NCI-H2107 (cell line): Measurements from ENCODE around the gene ANTXR1.

Experiments used
- DNase-seq: peaks from one replicate; lab custom pipeline; 2025; lab: John Stamatoyannopoulos, UW

ANTXR1 gene

DNA sequence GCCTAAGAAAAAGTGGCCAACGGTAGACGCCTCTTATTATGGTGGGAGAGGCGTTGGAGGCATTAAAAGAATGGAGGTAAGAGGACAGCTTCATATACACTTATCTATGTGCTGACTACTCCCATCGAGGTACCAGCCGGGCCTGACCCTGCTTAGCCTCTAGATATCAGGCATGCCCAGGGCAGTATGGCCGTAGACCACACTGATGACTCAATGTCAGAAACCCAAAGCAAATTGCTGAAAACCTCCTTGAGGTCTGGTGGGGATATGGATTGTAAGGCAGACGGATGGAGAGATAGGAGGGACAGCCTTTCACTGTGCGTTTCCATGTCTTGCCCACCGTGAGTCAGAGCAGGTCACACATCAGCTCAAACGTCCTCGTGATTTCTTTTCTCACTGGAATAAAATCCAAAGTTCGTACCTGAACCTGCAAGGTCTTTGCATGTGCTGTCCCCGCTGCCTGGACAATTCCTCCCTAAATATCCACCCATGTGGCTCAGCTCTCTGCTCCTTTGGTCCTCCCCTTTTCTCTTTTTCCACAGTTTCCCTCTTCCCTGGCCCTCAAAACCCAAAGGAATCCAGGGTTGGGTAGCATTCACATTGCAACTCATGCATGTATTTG is 168.9 kb downstream of the ANTXR1 start:
- DNase-seq = no peak

DNA sequence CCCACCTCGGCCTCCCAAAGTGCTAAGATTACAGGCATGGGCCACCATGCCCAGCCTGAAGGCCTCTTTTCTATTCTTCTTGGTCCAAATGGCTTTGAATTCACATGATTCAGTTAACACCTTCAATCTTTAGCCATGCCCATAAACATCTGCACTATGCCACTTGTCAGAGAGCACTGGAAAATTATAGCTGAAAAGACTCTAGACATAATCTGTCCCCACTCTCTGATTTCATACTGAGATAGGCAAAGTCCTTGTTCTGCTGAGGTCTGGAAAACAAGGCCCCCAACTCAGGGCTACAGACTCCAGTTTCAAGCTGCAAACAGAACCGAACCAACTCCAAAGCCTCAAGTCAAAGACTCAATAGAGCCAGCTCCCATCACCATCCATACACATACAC is 170.7 kb downstream of the ANTXR1 start:
- DNase-seq = no peak

DNA sequence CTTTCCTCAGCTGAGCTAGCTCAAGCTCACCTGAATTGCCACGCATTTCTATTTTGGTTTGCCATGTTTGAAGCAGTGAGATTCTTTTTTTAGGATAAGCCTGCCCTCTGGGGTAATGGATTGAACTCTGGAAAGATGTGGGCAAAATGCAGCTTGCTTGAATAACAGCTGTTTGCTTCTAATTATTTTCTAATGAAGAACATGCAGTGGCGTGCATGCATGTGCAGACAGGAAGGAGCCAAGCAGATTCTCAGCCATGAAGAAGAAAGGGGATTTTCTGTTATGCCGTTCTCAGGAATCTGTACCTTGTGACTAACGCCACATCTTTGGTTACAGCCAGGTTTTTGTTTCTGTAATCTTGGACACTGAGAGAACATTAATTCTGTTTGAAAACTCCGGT is 171.2 kb downstream of the ANTXR1 start:
- no peak for DNase-seq

DNA sequence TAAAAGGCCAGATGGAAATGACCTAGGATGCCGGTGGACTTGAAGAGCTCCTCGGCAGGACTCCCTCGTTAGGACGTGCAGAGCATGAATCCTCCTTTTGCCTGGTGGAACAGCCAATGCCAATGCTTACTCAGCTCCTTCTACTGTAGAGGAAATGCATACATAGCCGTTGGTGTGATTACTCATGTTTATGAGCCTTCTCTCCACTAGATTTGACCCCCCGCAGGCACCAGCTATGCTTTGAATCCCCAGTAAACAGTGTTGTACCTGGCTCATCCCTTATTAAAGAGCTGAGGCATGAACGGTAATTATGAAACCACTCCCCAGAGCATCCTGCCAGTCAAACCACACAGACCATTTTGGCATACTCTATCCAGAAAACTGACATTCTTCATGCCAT is 172.8 kb downstream of the ANTXR1 start:
- no peak for DNase-seq

DNA sequence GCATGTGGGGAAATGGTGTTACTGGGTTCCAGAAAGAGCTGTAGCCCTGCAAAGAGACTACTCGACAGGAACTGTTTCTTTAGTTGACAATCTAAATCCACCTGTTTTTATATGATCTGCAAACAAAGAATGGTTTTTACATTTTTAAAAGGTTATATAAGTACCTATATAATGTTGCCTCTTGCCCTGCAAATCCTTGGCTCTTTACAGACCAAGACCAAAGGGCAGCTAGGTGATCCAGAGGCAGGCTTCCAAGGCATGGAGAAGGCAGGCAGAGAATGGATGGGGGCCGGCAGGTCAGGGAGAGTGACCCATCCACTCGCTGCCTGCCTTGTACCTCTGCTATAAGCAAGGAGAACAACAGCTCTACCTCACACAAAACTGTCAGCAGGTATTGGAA is 173.6 kb downstream of the ANTXR1 start:
- no peak for DNase-seq

DNA sequence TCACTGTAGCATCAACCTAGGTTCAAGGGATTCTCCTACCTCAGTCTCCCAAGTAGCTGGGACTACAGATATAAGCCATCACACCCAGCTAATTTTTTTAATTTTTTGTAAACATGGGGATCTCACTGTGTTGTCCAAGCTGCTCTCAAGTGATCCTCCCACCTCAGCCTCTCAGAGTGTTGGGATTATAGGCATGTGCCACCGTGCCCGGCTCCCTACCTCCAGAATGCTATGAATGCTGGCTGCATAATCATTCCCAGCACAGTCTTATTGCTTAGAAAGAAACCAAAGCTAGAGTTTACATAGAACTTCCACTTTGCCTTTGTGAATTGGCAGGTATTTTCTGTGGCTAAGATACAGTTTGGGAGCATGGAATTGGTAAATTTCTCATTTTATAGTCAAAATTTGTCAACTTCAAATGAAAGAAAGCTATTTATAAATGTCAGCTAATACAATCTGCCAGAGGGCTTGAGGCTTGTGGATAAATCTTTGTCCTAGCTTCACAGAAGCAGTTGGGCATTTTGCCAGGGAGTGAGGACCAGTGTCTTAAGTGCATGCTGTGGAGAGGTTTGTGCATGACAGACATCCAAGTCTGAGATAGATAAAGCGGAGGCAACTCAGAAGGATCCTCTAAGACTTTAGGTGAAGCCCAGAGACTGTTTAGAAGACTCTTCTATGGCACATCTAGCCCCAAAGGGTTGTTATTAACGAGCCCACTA is 175.4 kb downstream of the ANTXR1 start:
- DNase-seq = no peak

DNA sequence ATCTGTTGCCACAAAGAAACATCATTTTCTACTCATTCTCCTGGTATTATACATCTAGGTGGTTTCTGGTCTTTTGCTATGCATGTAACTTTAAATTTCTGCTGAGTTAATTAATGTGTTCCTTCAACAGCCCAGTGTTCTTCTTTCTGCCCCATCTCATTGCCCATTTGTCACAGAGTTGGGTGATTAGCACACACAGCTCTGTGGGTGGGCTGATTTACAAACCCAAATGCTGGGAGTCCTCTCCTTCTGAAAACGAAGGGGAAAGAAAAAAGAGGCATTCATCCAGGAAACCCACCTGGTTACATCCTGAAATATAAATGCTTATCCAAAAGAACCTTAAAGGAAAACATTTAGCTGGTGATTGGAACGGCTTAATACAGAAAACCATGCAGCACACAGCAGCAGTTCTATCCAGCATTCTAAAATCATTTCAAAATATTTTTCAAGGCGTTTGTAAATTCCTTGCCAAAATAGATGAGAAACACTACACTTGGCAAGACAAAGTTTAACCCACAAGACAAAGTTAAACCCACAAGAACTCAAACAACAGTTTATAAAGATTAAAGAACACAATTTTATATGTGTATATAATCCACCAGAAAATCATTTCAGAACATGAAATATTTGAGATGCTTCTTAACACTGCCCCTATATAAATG is 177.9 kb downstream of the ANTXR1 start:
- DNase-seq = no peak

DNA sequence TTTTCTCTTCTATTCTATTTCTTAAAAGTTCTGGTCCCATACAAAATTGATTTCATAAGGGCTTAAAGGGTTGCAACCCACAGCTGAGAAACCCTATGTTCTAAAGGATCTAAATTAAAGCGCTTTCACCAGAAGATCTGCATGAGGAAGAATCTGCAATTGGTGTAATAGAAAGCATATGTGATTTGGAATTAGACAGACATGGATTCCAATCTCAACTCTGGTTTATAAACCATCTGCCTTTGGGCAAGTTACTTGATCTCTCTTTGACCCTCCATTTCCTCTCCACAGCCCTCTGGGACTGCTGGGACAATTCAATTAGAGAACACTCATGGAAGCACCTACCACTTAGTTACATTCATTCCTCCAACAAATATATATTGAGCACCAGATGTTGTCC is 178.7 kb downstream of the ANTXR1 start:
- DNase-seq = no peak

DNA sequence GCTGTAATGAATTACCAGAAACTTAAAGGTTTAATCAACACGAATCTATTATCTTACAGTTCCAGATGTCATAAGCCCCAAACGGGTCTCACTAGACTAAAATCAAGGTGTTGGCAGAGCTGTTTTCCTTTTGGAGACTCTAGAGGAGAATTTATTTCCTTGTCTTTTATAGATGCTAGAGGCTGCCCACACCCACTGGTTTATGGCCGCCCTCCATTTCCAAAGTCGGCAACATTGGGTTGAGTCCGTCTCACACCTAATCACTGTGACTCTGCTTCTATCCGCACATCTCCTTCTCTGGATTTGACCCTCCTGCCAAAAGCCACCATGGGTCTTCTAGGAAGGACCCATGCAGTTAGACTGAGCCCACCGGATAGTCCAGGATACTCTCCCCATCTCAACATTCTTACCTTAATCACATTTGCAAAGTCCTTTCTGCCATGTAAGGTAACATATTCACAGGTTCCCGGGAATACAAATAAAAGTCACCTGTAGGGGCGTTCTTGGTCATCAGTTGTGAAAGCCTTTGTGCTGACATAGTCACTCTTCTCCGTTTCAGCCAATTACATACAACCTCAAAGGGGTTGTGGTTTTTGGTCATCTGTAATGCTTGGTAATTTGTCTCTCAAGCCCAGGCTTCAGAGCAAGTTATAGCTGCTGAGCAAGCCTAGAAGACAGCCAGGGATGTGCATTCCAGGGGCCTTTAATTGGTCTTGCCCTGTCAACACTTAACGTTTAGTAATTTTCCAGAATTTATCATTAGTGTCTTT is 179.4 kb downstream of the ANTXR1 start:
- no peak for DNase-seq

DNA sequence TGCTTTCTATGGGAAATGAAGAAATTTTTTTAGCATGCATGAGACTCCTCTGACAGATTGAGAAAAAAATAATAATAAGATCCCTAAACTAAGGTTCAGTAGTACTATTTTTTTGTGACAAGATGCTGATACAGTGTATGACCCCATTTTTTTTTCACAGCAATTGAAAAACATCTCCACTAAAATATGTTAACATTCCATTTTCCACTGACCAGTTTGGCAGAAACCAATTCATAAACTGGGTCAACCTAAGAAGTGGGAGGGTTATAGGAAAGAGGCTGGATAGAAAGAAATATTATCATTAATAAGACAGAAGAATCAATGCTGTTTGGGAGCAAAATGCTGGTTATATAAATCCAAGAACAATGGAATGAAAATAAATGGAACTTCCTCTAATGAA is 182.7 kb downstream of the ANTXR1 start:
- no peak for DNase-seq

DNA sequence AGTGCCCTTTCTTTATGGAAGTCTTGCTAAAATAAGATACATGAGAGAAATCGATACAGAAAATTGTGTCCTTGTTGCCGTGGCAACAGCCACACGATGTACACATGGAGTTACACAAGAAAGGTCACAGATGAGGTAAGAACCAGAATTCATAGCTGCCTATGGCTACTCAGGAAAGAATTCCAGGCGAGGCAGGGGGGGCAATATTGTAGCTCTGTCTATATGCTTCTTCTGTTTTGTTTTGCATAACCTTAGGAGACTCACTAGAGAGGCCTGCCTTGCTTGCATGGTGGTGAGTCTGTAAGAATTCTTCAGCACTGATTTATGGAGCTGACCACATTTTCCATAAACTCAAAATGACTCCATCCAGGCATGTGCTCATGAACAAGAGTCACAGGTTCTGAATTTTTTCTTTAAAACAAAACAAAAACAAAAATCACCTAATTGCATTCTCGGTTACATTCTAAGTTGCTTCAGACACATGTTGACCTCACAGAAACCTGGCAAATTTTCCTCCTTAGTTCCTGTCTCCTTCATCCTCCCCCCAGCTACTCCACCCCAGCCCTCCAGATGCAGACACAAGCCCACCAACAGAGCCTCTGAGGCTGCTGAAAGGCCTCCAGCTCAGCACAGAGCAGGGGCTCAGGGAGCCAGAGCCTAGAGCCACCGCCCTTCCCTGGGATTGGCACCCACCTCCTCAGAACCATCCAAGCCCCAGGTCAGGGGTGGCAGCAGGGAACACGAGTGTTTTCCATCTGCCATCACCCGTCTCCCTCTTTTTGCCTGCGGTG is 183.5 kb downstream of the ANTXR1 start:
- DNase-seq = no peak

DNA sequence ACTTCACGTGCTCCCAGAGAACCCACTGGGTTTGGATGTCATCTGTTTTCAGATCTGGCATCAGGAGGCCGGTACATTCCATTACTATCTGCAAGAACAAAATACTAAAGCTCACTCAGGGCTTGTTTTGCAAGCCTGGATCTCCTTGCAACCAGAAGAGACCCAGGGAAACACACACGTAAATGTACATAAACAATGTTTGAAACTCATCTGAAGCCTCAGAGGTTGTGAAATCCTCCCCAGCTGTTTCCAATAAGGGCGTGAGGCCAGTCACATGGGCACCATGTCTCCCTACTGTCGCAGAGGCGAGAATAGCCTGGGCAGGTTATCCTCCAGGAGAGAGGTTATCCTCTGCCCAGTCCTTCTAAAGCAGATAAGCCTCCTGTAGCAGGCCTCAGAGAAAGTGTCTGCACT is 187.1 kb downstream of the ANTXR1 start:
- DNase-seq = no peak

DNA sequence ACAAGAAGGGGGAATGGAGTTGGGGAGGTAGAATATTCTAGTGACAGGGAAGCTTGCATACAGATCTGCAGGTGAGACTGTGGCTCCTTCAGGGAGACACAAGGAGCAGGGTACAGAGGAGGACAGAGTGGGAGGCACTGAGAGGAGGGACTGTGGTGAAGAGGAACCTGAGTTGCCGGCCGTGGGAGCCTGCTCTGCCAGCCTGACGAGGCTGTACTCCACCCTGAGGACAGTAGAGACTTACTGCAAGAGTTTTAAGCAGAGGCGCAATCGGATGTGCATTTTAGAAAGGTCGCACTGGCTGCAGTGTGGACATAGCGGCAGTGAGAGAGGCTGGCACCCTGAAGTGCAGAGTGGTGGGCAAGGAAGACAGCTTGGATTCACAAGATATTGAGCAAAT is 188.3 kb downstream of the ANTXR1 start:
- no peak for DNase-seq

DNA sequence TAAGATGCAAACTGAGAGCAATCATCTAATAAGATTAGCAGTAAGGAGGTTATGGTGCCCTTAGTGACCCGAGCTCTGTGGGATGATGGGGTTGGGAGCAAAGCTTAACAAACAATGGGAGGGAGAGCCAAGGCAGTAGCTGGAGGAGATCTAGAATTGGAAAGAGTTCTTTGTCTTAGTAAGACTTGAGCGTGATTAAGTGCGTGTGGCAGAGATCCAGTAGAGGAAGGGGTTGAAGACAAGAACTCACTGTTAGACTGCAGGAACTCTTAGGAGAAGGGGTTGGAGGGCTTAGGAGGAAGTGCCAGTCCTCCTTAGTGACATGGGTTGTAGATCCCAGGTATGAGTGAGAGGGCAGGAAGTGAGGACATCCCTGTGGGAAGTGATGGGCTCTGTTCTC is 189.3 kb downstream of the ANTXR1 start:
- no peak for DNase-seq

DNA sequence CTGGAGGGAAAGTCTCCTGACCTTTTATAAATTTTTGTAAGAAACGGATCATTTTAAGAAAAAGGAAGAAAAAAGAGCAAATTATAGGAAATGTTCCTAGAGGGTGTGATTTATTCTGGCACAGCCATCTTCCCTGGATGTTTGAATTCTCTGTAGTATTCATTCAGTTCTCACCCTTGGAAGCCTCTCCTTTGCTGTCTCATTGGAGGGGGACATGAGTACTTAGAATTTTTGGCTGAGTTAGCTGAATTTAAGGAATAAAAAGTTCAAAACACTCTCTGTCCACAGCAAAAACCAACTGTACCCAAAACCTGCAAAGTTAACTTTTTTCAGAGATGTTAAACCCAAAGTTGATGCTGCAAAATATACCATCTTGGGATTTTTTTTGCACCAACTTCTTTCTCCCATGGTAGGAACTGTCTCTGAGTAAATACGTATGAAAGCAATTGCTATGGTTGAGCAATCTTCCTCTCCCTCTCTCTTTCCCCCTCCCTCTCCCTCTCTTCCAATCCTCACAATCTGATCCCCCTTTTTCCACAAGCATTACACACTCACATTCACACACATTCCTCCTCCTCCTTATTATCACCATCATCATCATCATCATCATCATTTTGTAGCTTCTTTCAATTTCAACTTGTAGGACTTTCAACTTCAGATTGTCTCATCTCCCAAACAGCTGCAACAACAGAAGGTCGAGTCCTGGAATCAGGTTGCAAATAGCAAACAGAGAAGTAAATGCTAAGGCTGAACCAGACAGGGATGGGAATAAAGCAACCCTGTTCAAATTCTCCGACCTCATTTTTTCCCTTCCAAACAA is 190.4 kb downstream of the ANTXR1 start:
- DNase-seq = no peak

DNA sequence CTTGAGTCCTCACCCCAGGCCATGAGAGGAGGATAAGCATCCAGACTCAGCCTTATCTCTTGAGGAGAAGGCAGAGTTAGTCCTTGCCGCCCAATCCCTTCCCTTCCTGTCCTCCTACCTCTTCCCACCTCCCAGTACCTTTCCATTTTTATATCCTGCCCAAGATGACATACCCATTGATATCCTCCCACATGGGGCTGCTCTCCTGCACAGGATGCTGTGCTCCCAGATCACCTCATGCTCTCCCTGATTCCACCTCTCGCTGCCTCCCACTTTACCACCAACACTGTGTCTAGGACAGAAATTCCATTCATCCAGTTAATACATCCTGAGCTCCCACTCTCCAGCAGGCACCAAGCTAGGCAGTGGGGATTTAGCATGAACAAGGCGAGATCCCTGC is 191.7 kb downstream of the ANTXR1 start:
- DNase-seq = no peak

DNA sequence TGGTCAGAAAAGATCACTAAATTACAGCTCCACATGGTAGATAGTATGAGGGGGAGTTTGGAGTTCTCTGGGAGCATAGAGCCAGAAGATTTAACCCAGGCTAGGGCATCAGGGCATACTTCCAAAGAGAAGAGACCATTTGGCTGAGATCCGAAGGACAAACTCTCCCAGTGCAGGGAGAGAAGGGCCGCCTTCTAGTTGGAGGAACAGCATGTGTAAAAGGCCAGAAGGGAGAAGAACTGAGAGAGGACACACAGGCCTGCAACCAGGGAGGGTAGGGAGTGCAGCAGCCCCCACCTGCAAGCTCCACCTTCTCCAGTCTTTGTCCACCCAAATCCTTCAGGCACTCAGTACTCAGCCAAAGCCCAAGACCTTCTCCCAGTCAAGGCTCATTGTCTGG is 192.1 kb downstream of the ANTXR1 start:
- DNase-seq = no peak

DNA sequence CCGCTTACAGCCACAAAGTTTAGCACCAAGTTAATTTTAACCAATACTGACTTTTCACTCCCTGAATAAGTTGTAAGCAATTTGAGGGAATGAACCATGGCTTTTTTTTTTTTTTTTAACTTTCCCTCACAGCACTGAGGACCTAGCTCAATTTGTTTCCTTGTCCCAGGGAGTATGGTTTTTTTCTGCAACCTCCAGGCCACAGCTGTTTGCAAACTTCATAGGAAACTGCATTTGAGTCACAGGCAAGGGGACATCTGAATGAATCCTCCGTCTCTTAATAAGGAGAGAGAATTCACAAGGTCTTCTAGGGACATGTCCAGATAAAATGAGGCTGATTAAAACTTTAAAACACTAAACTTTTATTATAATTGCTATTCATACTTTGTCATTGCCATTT is 192.5 kb downstream of the ANTXR1 start:
- DNase-seq = no peak

DNA sequence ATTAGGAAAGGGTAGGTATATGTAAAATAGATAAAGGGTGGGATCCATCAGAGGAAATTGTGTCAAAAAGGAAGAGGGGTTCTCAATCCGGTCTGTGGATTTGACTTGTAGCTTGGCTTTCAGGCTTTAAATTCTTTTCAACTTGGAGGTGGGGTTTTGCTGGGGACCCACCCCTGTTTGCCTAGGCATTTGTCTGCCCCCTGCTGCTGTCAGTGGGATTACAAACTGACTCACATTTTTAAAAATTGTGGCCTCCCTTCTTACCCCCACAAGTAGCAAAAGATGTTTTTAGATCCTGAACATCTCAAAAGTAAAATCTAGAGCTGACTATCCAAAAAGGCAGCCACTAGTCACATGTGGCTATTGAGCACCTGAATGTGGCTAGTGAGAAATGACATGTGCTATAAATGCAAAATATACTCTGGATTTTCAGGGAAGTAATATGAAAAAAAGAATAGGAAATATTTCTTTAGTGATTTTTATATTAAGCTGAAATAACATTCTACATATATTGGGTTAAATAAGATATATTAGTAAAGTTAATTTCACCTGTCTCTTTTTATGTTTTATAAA is 195.1 kb downstream of the ANTXR1 start:
- DNase-seq = no peak

DNA sequence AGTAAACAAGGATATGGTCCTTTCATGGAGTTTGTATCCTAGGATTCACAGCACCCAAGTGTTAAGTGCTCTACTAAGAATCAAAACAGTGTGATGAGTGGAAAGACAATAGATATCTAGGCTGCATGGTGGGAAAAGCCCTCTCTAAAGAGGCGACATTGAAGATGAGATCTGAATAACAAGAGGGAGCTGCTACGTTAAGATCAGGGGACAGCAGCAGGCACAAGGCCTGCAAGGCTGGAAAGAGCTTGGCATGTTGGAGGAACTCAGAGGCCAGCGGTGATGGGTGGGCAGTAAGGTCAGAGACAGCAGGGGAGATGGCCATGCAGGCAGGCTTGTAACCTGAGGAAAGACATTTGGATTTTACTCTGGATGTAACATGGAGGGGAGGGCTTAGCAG is 196.5 kb downstream of the ANTXR1 start:
- DNase-seq = no peak

DNA sequence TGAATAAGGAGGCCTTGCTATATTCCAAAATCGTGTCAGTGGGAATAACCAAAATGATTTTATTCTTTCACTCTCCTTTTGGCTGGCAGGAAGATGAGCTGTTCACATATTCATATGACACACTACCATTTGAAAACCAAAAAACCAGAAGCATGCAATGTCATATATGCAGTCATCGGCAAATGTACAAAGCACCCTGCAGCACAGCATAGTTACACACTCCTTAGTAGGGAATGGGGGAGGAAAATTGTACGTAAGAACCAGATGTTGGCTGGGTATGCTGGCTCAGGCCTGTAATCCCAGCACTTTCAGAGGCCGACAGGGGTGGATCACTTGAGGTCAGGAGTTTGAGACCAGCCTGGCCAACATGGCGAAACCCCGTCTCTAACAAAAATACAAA is 197.4 kb downstream of the ANTXR1 start:
- DNase-seq = no peak
